ENCODE data around the gene SPATA31C2.
"Not testable (repeated sequence)": the region's sequence is repeated elsewhere in the genome, so short reads cannot be mapped to it uniquely, and the experiment has no call there.

The SPATA31C2 gene

GRCh38 chr9:88168564-88168963 lies 30.3 kb upstream of the SPATA31C2 start:
- DNase-seq (ENCODE audit: low read depth, low spot score): no peak
- H3K4me3 ChIP-seq (ENCODE audit: low read depth, low read length): no peak overlapping the region
- in situ Hi-C loops (cut with HindIII; ENCODE audit: low sequenced_read_pairs): no loop called here
- TF ChIP-seq CTCF (IDR thresholded peaks at IDR 0.05; ENCODE audit: low read depth, low read length): no peak

- in situ Hi-C loops (cut with HindIII; ENCODE audit: low sequenced_read_pairs): no loop called here
- no peak for TF ChIP-seq CTCF (IDR thresholded peaks at IDR 0.05; ENCODE audit: low read depth, low read length)
- H3K4me3 ChIP-seq (ENCODE audit: low read depth, low read length): no peak overlapping the region
- no peak for DNase-seq (ENCODE audit: low read depth, low spot score)
Measured at GRCh38 chr9:88166660-88167059, 28.4 kb upstream of the SPATA31C2 start.

GRCh38 chr9:88164850-88165249 lies 26.6 kb upstream of the SPATA31C2 start:
- H3K4me3 ChIP-seq (ENCODE audit: low read depth, low read length): no peak overlapping the region
- TF ChIP-seq CTCF (IDR thresholded peaks at IDR 0.05; ENCODE audit: low read depth, low read length): no peak
- no peak for DNase-seq (ENCODE audit: low read depth, low spot score)
- in situ Hi-C loops (cut with HindIII; ENCODE audit: low sequenced_read_pairs): no loop called here

- in situ Hi-C loops (cut with HindIII; ENCODE audit: low sequenced_read_pairs): no loop called here
- TF ChIP-seq CTCF (IDR thresholded peaks at IDR 0.05; ENCODE audit: low read depth, low read length): no peak
Measured at GRCh38 chr9:88161144-88161543, 22.9 kb upstream of the SPATA31C2 start.

GRCh38 chr9:88143957-88144625 lies 5.8 kb upstream of the SPATA31C2 start:
- TF ChIP-seq CTCF (IDR thresholded peaks at IDR 0.05; ENCODE audit: low read depth, low read length): no peak
- H3K4me3 ChIP-seq (ENCODE audit: low read depth, low read length): no peak overlapping the region
- DNase-seq (ENCODE audit: low read depth, low spot score): no peak
- in situ Hi-C loops (cut with HindIII; ENCODE audit: low sequenced_read_pairs): no loop called here

More at GRCh38 chr9:88161144-88161543, 22.9 kb upstream of the SPATA31C2 start:
- DNase-seq (ENCODE audit: low read depth, low spot score): no peak
- no peak overlapping the region for H3K4me3 ChIP-seq (ENCODE audit: low read depth, low read length)

- no peak for DNase-seq (ENCODE audit: low read depth, low spot score)
- H3K4me3 ChIP-seq (ENCODE audit: low read depth, low read length): no peak overlapping the region
- no peak for TF ChIP-seq CTCF (IDR thresholded peaks at IDR 0.05; ENCODE audit: low read depth, low read length)
- in situ Hi-C loops (cut with HindIII; ENCODE audit: low sequenced_read_pairs): no loop called here
Measured at GRCh38 chr9:88143179-88143578, 4.9 kb upstream of the SPATA31C2 start.

- in situ Hi-C loops (cut with HindIII; ENCODE audit: low sequenced_read_pairs); DNase-seq (ENCODE audit: low read depth, low spot score): not testable (repeated sequence)
Measured at GRCh38 chr9:88133552-88133951, 4.7 kb downstream of the SPATA31C2 start.

GRCh38 chr9:88129556-88129955 lies 8.7 kb downstream of the SPATA31C2 start:
- H3K4me3 ChIP-seq (ENCODE audit: low read depth, low read length); in situ Hi-C loops (cut with HindIII; ENCODE audit: low sequenced_read_pairs); DNase-seq (ENCODE audit: low read depth, low spot score): not testable (repeated sequence)

More at GRCh38 chr9:88133552-88133951, 4.7 kb downstream of the SPATA31C2 start:
- not testable (repeated sequence) for H3K4me3 ChIP-seq (ENCODE audit: low read depth, low read length)

GRCh38 chr9:88127700-88128300 lies 10.5 kb downstream of the SPATA31C2 start:
- DNase-seq (ENCODE audit: low read depth, low spot score); H3K4me3 ChIP-seq (ENCODE audit: low read depth, low read length); in situ Hi-C loops (cut with HindIII; ENCODE audit: low sequenced_read_pairs): not testable (repeated sequence)

GRCh38 chr9:88123413-88123812 lies 14.9 kb downstream of the SPATA31C2 start:
- in situ Hi-C loops (cut with HindIII; ENCODE audit: low sequenced_read_pairs); H3K4me3 ChIP-seq (ENCODE audit: low read depth, low read length); DNase-seq (ENCODE audit: low read depth, low spot score): not testable (repeated sequence)

Measured in astrocyte of the spinal cord (primary cell).